ENCODE results near the gene HSPA12B. TPM values are rescaled to one million over a fixed set of nuclear protein-coding genes. Genes with fewer than 3 reads are reported as not detected.

Gene HSPA12B
- total and polyA plus RNA-seq, 2 donors (not counting 3 experiments of a cell fraction or from before 2014, with no cell fraction given): 3.7 to 6.6 TPM

DNA sequence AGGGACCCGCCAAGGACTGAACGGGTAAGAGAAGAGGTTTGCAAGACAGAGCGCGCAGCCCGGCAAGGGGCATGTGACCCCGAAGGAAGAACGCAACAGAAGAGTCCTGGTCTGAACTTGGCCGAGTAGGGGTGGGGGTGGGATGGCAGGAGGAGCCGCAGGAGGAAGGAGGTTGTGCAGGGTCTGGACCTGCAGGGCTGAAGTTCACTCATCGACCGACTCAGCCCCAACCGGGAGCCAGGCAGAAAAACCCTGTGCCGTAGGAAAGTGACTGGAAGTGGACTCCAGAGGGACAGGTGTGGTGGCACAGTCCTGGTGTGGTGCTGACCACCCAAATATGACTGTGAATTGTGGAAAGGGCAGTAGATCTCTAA is 19.9 kb downstream of the HSPA12B start:
- BruUV-seq (replicated peaks): no TSS peak
- CTCF ChIA-PET: interaction anchor here (0.7 to 5.7 kb wide), 23 partner anchors 9 to 333 kb away, joined by 3 to 76 read pairs (median 7); partner anchors contain the start of genes ADISSP, AP5S1, CENPB and HSPA12B
- Histone ChIP-seq H2AFZ (ENCODE audit: low read depth, low read length) (no peak overlapping the region), H3K9me1 (replicated peaks; ENCODE audit: control insufficient read depth, extremely low read depth, insufficient read depth, low read length) (no peaks in the 10 kb centered on the region), H3K79me2 (ENCODE audit: control insufficient read depth, insufficient read depth, low read length) (no peaks in the 10 kb centered on the region), H3K9ac (replicated peaks; ENCODE audit: extremely low read depth, insufficient read depth, low read length) (no peak overlapping the region), H3K27ac (ENCODE audit: insufficient read depth, low read depth, low read length) (no peak overlapping the region), H3K4me1 (ENCODE audit: control insufficient read depth, extremely low read depth, insufficient read depth, low read length) (no peaks in the 10 kb centered on the region), H3K36me3 (ENCODE audit: control insufficient read depth in 2 of 2, extremely low read depth in 1 of 2, insufficient read depth in 2 of 2, low read length in 2 of 2) (peaks cover 0 to 10% of the 10 kb centered on the region in 2 experiments), H3K27me3 (ENCODE audit: control insufficient read depth in 2 of 2, insufficient read depth in 2 of 2, low read length in 2 of 2) (no peaks in the 10 kb centered on the region), H3K9me3 (replicated peaks; ENCODE audit: control insufficient read depth, insufficient read depth, low read length) (no peaks in the 10 kb centered on the region), H3K4me2 (ENCODE audit: insufficient read depth, low read length) (no peak overlapping the region), H4K20me1 (replicated peaks; ENCODE audit: control insufficient read depth, extremely low read depth, insufficient read depth, low read length) (no peaks in the 10 kb centered on the region), H3K4me3 (replicated peaks in 1 of 3; ENCODE audit: insufficient read depth in 1 of 3, low read depth in 1 of 3, low read length in 3 of 3) (no peak overlapping the region)
- FAIRE-seq: no peak
- POLR2A ChIA-PET: no interaction called here
- dilution Hi-C loops (cut with MboI; ENCODE audit: extremely low pct_ligation_motif_present, low sequenced_read_pairs) (no loop called here), intact Hi-C loops (cut with micrococcal nuclease) (loop anchor here (5.0 kb wide), 1 partner anchor 75 kb away; no protein-coding TSS in a partner anchor)
- no peak for DNase-seq (ENCODE audit: low read depth, low spot score)
- no peak for TF ChIP-seq FOS (IDR thresholded peaks at IDR 0.05; ENCODE audit: borderline replicate concordance, insufficient read depth, low read length)

- Histone ChIP-seq H3K36me3 (ENCODE audit: control insufficient read depth in 2 of 2, extremely low read depth in 1 of 2, insufficient read depth in 2 of 2, low read length in 2 of 2) (peaks cover 0 to 10% of the 10 kb centered on the region in 2 experiments), H3K27me3 (ENCODE audit: control insufficient read depth in 2 of 2, insufficient read depth in 2 of 2, low read length in 2 of 2) (no peaks in the 10 kb centered on the region), H4K20me1 (replicated peaks; ENCODE audit: control insufficient read depth, extremely low read depth, insufficient read depth, low read length) (no peaks in the 10 kb centered on the region), H3K79me2 (ENCODE audit: control insufficient read depth, insufficient read depth, low read length) (no peaks in the 10 kb centered on the region), H3K9me1 (replicated peaks; ENCODE audit: control insufficient read depth, extremely low read depth, insufficient read depth, low read length) (no peaks in the 10 kb centered on the region), H3K4me3 (replicated peaks in 1 of 3; ENCODE audit: insufficient read depth in 1 of 3, low read depth in 1 of 3, low read length in 3 of 3) (no peak overlapping the region), H2AFZ (ENCODE audit: low read depth, low read length) (no peak overlapping the region), H3K9ac (replicated peaks; ENCODE audit: extremely low read depth, insufficient read depth, low read length) (no peak overlapping the region), H3K27ac (ENCODE audit: insufficient read depth, low read depth, low read length) (no peak overlapping the region), H3K4me2 (ENCODE audit: insufficient read depth, low read length) (no peak overlapping the region), H3K9me3 (replicated peaks; ENCODE audit: control insufficient read depth, insufficient read depth, low read length) (no peaks in the 10 kb centered on the region), H3K4me1 (ENCODE audit: control insufficient read depth, extremely low read depth, insufficient read depth, low read length) (no peaks in the 10 kb centered on the region)
- DNase-seq (ENCODE audit: low read depth, low spot score): peak; percentile 66
- FAIRE-seq: peak; percentile 88
- dilution Hi-C loops (cut with MboI; ENCODE audit: extremely low pct_ligation_motif_present, low sequenced_read_pairs): no loop called here
- POLR2A ChIA-PET: no interaction called here
- intact Hi-C loops (cut with micrococcal nuclease): loop anchor here (1.0 to 5.0 kb wide), 5 partner anchors 15 to 102 kb away; partner anchors contain the start of gene SPEF1
- BruUV-seq (replicated peaks): no TSS peak
- CTCF ChIA-PET: interaction anchor here (0.7 to 5.7 kb wide), 24 partner anchors 10 to 473 kb away, joined by 3 to 76 read pairs (median 7); partner anchors contain the start of genes ADISSP, AP5S1, CENPB and HSPA12B
- no peak for TF ChIP-seq POLR2AphosphoS5 (IDR thresholded peaks at IDR 0.05; ENCODE audit: insufficient read depth, low read depth, low read length)
- TF ChIP-seq, protein P1, sequence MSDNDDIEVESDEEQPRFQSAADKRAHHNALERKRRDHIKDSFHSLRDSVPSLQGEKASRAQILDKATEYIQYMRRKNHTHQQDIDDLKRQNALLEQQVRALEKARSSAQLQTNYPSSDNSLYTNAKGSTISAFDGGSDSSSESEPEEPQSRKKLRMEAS (IDR thresholded peaks at IDR 0.05; ENCODE audit: insufficient read depth, insufficient read length): no peak
- TF ChIP-seq EZH2 (IDR thresholded peaks at IDR 0.05; ENCODE audit: borderline replicate concordance, low read depth, low read length, severe bottlenecking): no peak
- no peak for TF ChIP-seq GATA2 (IDR thresholded peaks at IDR 0.05; ENCODE audit: insufficient read depth, insufficient read length, low read depth, low read length)
- no peak for TF ChIP-seq JUN (IDR thresholded peaks at IDR 0.05; ENCODE audit: borderline replicate concordance, insufficient read depth, insufficient read length, low read depth)
- TF ChIP-seq, protein P2, sequence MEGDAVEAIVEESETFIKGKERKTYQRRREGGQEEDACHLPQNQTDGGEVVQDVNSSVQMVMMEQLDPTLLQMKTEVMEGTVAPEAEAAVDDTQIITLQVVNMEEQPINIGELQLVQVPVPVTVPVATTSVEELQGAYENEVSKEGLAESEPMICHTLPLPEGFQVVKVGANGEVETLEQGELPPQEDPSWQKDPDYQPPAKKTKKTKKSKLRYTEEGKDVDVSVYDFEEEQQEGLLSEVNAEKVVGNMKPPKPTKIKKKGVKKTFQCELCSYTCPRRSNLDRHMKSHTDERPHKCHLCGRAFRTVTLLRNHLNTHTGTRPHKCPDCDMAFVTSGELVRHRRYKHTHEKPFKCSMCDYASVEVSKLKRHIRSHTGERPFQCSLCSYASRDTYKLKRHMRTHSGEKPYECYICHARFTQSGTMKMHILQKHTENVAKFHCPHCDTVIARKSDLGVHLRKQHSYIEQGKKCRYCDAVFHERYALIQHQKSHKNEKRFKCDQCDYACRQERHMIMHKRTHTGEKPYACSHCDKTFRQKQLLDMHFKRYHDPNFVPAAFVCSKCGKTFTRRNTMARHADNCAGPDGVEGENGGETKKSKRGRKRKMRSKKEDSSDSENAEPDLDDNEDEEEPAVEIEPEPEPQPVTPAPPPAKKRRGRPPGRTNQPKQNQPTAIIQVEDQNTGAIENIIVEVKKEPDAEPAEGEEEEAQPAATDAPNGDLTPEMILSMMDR (IDR thresholded peaks at IDR 0.05; ENCODE audit: extremely low read depth in 1 of 2, insufficient read depth in 1 of 2, low read depth in 1 of 2, low read length in 2 of 2): peak; percentile 79 to 89
- no peak for TF ChIP-seq MYC (IDR thresholded peaks at IDR 0.05; ENCODE audit: low read depth, low read length)
- TF ChIP-seq POLR2A (IDR thresholded peaks at IDR 0.05; ENCODE audit: low read depth, low read length): peak; percentile 55
- no peak for TF ChIP-seq FOS (IDR thresholded peaks at IDR 0.05; ENCODE audit: borderline replicate concordance, insufficient read depth, low read length)
Measured at GRCh38 chr20:3753098-3753497, 20.6 kb downstream of the HSPA12B start.
